ENCODE measurements around the gene NUP93. TPM values are rescaled to one million over a fixed set of nuclear protein-coding genes. Genes with fewer than 3 reads are reported as not detected.
"Not testable (repeated sequence)": the region's sequence is repeated elsewhere in the genome, so short reads cannot be mapped to it uniquely, and the experiment has no call there.

The NUP93 gene
- total RNA-seq, 2 donors from 2014 or later: 25.7 to 38.7 TPM

DNA sequence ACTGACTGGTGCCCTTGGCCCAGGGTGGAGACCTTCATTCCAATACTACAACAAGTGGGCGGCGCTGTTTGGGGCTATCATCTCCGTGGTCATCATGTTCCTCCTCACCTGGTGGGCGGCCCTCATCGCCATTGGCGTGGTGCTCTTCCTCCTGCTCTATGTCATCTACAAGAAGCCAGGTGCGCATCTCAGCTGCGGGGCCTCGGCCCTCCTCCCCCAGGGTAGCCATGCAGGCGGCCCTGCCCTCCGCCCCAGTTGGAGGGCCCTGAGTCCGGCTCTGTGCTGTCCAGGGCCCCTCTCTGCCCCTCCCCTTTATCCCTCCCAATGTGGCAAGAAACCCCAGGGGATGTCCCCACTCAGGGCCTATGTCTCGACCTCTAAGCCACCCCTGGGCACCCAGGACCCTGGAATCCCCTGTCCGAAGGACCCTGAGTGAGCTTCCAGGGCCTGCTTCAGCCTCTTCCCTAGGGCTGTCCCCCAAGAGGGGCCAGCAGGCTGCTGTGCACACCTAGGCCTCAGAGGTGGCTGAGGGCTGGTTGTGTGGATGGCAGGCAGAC lies 154.2 kb downstream of the NUP93 start:
- ATAC-seq (ENCODE audit: insufficient number of reproducible peaks, low FRiP score, low read depth) (no peak), DNase-seq (ENCODE audit: low spot score) (no peak)
- Histone ChIP-seq H3K27ac (no peak overlapping the region), H3K4me3 (no peak overlapping the region), H3K27me3 (replicated peaks; ENCODE audit: insufficient read depth) (no peaks in the 10 kb centered on the region), H3K4me1 (ENCODE audit: control insufficient read depth in 1 of 2, low read depth in 2 of 2) (no peaks in the 10 kb centered on the region), H3K36me3 (no peaks in the 10 kb centered on the region), H3K9me3 (no peaks in the 10 kb centered on the region)
- TF ChIP-seq, protein P1, sequence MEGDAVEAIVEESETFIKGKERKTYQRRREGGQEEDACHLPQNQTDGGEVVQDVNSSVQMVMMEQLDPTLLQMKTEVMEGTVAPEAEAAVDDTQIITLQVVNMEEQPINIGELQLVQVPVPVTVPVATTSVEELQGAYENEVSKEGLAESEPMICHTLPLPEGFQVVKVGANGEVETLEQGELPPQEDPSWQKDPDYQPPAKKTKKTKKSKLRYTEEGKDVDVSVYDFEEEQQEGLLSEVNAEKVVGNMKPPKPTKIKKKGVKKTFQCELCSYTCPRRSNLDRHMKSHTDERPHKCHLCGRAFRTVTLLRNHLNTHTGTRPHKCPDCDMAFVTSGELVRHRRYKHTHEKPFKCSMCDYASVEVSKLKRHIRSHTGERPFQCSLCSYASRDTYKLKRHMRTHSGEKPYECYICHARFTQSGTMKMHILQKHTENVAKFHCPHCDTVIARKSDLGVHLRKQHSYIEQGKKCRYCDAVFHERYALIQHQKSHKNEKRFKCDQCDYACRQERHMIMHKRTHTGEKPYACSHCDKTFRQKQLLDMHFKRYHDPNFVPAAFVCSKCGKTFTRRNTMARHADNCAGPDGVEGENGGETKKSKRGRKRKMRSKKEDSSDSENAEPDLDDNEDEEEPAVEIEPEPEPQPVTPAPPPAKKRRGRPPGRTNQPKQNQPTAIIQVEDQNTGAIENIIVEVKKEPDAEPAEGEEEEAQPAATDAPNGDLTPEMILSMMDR (IDR thresholded peaks at IDR 0.05): no peak

GRCh38 chr16:56884929-56885328 lies 155.0 kb downstream of the NUP93 start:
- H3K27ac ChIP-seq; H3K4me3 ChIP-seq; DNase-seq (ENCODE audit: low spot score); H3K27me3 ChIP-seq (replicated peaks; ENCODE audit: insufficient read depth); H3K36me3 ChIP-seq; H3K4me1 ChIP-seq (ENCODE audit: control insufficient read depth in 1 of 2, low read depth in 2 of 2); ATAC-seq (ENCODE audit: insufficient number of reproducible peaks, low FRiP score, low read depth); H3K9me3 ChIP-seq: not testable (repeated sequence)

- no peaks in the 10 kb centered on the region for H3K27me3 ChIP-seq (replicated peaks; ENCODE audit: insufficient read depth)
- H3K9me3 ChIP-seq: no peaks in the 10 kb centered on the region
- ATAC-seq (ENCODE audit: insufficient number of reproducible peaks, low FRiP score, low read depth): no peak
- TF ChIP-seq, protein P1 (IDR thresholded peaks at IDR 0.05): no peak
- no peak for DNase-seq (ENCODE audit: low spot score)
- H3K27ac ChIP-seq: no peak overlapping the region
- H3K36me3 ChIP-seq: no peaks in the 10 kb centered on the region
- H3K4me1 ChIP-seq (ENCODE audit: control insufficient read depth in 1 of 2, low read depth in 2 of 2): no peaks in the 10 kb centered on the region
- no peak overlapping the region for H3K4me3 ChIP-seq
These were observed 155.7 kb downstream of the NUP93 start for GRCh38 chr16:56885446-56886162.

DNA sequence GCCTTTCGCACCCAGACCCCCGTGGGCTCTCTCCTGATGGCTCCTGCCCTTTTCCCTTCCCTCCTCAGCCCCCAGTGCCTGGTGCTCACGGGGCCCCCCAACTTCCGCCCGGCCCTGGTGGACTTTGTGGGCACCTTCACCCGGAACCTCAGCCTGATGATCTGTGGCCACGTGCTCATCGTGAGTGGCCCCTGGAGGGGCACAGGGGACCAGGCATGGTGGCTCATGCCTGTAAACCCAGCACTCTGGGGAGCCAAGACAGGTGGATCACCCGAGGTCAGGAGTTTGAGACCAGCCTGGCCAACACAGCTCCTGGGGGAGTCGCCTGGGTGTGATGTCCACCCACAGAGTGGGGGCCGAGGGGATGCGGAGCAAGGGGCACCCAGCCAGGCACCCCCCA lies 156.4 kb downstream of the NUP93 start:
- H3K9me3 ChIP-seq: no peaks in the 10 kb centered on the region
- no peak overlapping the region for H3K27ac ChIP-seq
- H3K36me3 ChIP-seq: no peaks in the 10 kb centered on the region
- no peak overlapping the region for H3K4me3 ChIP-seq
- no peaks in the 10 kb centered on the region for H3K27me3 ChIP-seq (replicated peaks; ENCODE audit: insufficient read depth)
- H3K4me1 ChIP-seq (ENCODE audit: control insufficient read depth in 1 of 2, low read depth in 2 of 2): no peaks in the 10 kb centered on the region
- ATAC-seq (ENCODE audit: insufficient number of reproducible peaks, low FRiP score, low read depth) (no peak), DNase-seq (ENCODE audit: low spot score) (no peak)
- TF ChIP-seq, protein P1 (IDR thresholded peaks at IDR 0.05): no peak

DNA sequence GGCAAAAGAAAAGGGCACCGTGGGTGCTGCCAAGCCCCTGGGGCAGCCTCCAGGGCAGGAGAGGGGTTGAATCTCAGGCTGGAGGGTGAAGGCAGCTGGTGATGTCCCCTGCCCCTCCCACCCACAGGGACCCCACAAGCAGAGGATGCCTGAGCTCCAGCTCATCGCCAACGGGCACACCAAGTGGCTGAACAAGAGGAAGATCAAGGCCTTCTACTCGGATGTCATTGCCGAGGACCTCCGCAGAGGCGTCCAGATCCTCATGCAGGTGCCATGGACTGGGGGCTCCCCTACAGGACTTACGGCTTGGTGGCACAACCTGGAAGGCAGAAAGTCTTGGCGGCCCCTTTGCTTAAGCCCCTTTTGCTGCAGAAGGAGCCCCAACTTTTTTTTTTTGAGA lies 156.9 kb downstream of the NUP93 start:
- TF ChIP-seq, protein P1 (IDR thresholded peaks at IDR 0.05): no peak
- no peak overlapping the region for H3K4me3 ChIP-seq
- H3K27ac ChIP-seq: no peak overlapping the region
- no peaks in the 10 kb centered on the region for H3K4me1 ChIP-seq (ENCODE audit: control insufficient read depth in 1 of 2, low read depth in 2 of 2)
- H3K36me3 ChIP-seq: no peaks in the 10 kb centered on the region
- H3K9me3 ChIP-seq: no peaks in the 10 kb centered on the region
- no peaks in the 10 kb centered on the region for H3K27me3 ChIP-seq (replicated peaks; ENCODE audit: insufficient read depth)
- DNase-seq (ENCODE audit: low spot score): no peak
- no peak for ATAC-seq (ENCODE audit: insufficient number of reproducible peaks, low FRiP score, low read depth)
